HL-60 (cell line): ENCODE measurements around the gene KCTD13.

Experiments used
- DNase-seq, 2 experiments: peaks; one replicate each; pipeline ENCODE4 v3.0.0-alpha.2; 2010 to 2020; ENCODE audit warnings: low read depth in 1 of 2, low spot score in 1 of 2
- H3K27ac ChIP-seq: fragments of 250-450 bp; sonication (Bioruptor Pico); replicated peaks from 2 replicates; pipeline ENCODE4 v1.5.1; 2020; ENCODE audit warnings: mild to moderate bottlenecking, moderate library complexity
- H3K27me3 ChIP-seq: fragments of 250-450 bp; sonication (Bioruptor Pico); 2 replicates; pipeline ENCODE4 v1.5.1; 2021; ENCODE audit warnings: mild to moderate bottlenecking, moderate library complexity; ENCODE audit not compliant: insufficient read depth, poor library complexity, severe bottlenecking
- H3K4me3 ChIP-seq: replicated peaks from 2 replicates; pipeline ENCODE4 v1.5.1; 2011; ENCODE audit warnings: mild to moderate bottlenecking, control low read depth, low read length; ENCODE audit not compliant: insufficient read depth
- GABPA ChIP-seq: IDR thresholded peaks from 2 replicates; pipeline ENCODE4 v1.6.1; 2012; ENCODE audit warnings: low read depth
- POLR2AphosphoS5 ChIP-seq: IDR thresholded peaks from 2 replicates; pipeline ENCODE4 v1.6.1; 2012; ENCODE audit warnings: low read depth
- SPI1 ChIP-seq: IDR thresholded peaks from 2 replicates; pipeline ENCODE4 v1.6.1; 2012; ENCODE audit warnings: low read depth, mild to moderate bottlenecking, borderline replicate concordance
- TF ChIP-seq, protein P1 (sequence below): IDR thresholded peaks from one replicate; pipeline ENCODE4 v1.5.1; 2011; ENCODE audit warnings: low read length, control low read depth, inconsistent platforms; ENCODE audit not compliant: insufficient read depth
- TF ChIP-seq, protein P2 (sequence below): IDR thresholded peaks from 2 replicates; pipeline ENCODE4 v1.6.1; 2012; ENCODE audit warnings: low read depth; ENCODE audit not compliant: insufficient replicate concordance

Gene KCTD13

DNA sequence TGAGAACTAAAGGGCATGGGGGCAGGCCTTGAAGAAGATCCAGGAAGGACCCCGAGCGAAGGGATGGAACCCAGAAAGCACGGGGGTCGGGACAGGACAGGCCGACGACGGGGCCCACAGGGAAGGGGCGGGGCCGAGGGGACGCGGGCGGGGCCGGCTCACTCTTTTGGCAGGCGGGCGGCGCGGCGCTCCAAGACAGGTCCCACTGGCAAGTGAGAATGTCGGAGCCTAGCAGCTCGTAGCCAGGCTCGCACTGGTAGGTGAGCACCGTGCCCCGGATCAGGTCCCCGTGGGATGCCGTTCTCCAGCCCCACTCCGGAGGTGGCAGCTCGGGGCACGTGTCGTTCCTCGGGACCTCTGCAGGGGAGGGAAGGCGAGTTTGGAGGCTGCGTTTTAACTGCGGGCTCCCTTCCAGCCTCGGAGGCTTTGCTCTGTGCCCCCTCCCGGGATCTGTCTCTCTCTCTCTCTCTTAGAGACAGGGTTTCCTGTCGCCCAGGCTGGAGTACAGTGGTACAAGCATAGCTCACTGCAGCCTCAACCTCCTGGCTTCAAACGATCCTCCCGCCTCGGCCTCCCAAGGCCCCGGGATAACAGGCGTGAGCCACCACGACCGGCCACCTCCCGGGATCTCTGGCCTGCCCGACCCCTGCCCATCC, 49.3 kb downstream of the KCTD13 start:
- Histone ChIP-seq H3K27me3 (peaks cover 18% of the 10 kb centered on the region), H3K27ac (no peak overlapping the region), H3K4me3 (peak overlapping the region; percentile 10)
- no peak for TF ChIP-seq POLR2AphosphoS5
- no peak for TF ChIP-seq GABPA
- TF ChIP-seq, protein P1, sequence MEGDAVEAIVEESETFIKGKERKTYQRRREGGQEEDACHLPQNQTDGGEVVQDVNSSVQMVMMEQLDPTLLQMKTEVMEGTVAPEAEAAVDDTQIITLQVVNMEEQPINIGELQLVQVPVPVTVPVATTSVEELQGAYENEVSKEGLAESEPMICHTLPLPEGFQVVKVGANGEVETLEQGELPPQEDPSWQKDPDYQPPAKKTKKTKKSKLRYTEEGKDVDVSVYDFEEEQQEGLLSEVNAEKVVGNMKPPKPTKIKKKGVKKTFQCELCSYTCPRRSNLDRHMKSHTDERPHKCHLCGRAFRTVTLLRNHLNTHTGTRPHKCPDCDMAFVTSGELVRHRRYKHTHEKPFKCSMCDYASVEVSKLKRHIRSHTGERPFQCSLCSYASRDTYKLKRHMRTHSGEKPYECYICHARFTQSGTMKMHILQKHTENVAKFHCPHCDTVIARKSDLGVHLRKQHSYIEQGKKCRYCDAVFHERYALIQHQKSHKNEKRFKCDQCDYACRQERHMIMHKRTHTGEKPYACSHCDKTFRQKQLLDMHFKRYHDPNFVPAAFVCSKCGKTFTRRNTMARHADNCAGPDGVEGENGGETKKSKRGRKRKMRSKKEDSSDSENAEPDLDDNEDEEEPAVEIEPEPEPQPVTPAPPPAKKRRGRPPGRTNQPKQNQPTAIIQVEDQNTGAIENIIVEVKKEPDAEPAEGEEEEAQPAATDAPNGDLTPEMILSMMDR = no peak
- TF ChIP-seq, protein P2, sequence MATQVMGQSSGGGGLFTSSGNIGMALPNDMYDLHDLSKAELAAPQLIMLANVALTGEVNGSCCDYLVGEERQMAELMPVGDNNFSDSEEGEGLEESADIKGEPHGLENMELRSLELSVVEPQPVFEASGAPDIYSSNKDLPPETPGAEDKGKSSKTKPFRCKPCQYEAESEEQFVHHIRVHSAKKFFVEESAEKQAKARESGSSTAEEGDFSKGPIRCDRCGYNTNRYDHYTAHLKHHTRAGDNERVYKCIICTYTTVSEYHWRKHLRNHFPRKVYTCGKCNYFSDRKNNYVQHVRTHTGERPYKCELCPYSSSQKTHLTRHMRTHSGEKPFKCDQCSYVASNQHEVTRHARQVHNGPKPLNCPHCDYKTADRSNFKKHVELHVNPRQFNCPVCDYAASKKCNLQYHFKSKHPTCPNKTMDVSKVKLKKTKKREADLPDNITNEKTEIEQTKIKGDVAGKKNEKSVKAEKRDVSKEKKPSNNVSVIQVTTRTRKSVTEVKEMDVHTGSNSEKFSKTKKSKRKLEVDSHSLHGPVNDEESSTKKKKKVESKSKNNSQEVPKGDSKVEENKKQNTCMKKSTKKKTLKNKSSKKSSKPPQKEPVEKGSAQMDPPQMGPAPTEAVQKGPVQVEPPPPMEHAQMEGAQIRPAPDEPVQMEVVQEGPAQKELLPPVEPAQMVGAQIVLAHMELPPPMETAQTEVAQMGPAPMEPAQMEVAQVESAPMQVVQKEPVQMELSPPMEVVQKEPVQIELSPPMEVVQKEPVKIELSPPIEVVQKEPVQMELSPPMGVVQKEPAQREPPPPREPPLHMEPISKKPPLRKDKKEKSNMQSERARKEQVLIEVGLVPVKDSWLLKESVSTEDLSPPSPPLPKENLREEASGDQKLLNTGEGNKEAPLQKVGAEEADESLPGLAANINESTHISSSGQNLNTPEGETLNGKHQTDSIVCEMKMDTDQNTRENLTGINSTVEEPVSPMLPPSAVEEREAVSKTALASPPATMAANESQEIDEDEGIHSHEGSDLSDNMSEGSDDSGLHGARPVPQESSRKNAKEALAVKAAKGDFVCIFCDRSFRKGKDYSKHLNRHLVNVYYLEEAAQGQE = no peak
- no peak for TF ChIP-seq SPI1
- no peak for DNase-seq

- no peak overlapping the region for H3K27ac ChIP-seq
- DNase-seq = no peak
- H3K27me3 ChIP-seq = peaks cover 18% of the 10 kb centered on the region
- H3K4me3 ChIP-seq = peak overlapping the region; percentile 10
- TF ChIP-seq GABPA (no peak), POLR2AphosphoS5 (no peak), SPI1 (no peak)
- TF ChIP-seq, protein P2 = no peak
- TF ChIP-seq, protein P1 = no peak
Observed at GRCh38 chr16:29876217-29876593, 49.8 kb downstream of the KCTD13 start.

GRCh38 chr16:29875206-29875605, 50.8 kb downstream of the KCTD13 start:
- Histone ChIP-seq H3K27me3 (peaks cover 18% of the 10 kb centered on the region), H3K4me3 (no peak overlapping the region), H3K27ac (no peak overlapping the region)
- no peak for TF ChIP-seq SPI1
- TF ChIP-seq GABPA = no peak
- no peak for TF ChIP-seq POLR2AphosphoS5
- no peak for DNase-seq

DNA sequence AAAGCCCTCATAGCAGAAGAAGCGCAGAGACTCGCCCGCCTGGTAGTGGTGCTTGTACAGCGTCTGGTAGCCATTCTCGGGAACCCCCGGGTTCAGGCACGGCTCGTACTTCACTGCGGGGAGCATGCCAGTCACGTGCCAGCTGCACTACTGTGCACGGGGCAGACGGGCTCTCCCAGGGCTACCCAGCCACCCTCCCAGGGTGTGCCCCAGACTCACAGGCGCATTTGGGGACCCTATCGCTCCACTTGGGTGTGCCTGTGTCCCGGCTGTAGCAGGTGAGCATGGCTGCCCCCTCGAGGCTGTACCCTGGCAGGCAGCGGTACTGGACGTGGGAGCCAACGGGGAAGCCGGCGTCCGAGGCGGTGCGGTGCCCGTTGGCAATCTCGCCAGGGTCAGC, 52.7 kb downstream of the KCTD13 start:
- no peak overlapping the region for H3K27ac ChIP-seq
- TF ChIP-seq POLR2AphosphoS5 (no peak), SPI1 (no peak), GABPA (no peak)
- TF ChIP-seq, protein P1 = no peak
- TF ChIP-seq, protein P2 = no peak
- DNase-seq = no peak
- H3K27me3 ChIP-seq = peaks cover 18% of the 10 kb centered on the region
- H3K4me3 ChIP-seq = no peak overlapping the region
